ENCODE results near the gene KRTAP19-1.

The KRTAP19-1 gene

DNA sequence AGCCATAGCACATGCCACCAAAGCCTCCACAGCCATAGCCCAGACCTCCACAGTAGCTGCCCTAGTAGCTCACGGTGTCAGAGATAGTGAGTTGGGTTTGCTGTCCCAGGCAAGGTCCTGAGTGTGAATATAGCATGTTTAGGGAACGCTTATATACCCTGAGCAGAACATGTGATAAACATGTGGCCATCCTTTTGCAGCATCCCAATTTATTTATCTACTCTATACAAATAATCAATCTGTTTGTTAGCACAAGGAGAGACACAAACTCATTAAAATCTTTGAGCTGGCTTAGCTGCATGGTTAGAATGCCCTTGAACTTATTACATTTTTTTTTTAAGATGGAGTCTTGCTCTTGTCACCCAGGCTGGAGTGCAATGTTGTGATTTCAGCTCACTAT, 7.2 kb upstream of the KRTAP19-1 start, which contains the start of gene KRTAP19-2:
KRTAP19-2 (minus strand) TSS at position 101 of the 400 bp plus-strand sequence; CDS start at position 13, 88 bp downstream.
- no peak for DNase-seq (ENCODE audit: low read depth)
- in situ Hi-C loops (cut with HindIII; ENCODE audit: low sequenced_read_pairs), result no loop called here
- H3K4me3 ChIP-seq (ENCODE audit: low read depth, low read length), result no peak within 1 kb of the TSS
- TF ChIP-seq, protein P1, sequence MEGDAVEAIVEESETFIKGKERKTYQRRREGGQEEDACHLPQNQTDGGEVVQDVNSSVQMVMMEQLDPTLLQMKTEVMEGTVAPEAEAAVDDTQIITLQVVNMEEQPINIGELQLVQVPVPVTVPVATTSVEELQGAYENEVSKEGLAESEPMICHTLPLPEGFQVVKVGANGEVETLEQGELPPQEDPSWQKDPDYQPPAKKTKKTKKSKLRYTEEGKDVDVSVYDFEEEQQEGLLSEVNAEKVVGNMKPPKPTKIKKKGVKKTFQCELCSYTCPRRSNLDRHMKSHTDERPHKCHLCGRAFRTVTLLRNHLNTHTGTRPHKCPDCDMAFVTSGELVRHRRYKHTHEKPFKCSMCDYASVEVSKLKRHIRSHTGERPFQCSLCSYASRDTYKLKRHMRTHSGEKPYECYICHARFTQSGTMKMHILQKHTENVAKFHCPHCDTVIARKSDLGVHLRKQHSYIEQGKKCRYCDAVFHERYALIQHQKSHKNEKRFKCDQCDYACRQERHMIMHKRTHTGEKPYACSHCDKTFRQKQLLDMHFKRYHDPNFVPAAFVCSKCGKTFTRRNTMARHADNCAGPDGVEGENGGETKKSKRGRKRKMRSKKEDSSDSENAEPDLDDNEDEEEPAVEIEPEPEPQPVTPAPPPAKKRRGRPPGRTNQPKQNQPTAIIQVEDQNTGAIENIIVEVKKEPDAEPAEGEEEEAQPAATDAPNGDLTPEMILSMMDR (IDR thresholded peaks at IDR 0.05; ENCODE audit: low read depth, low read length, missing control alignments), result no peak

DNA sequence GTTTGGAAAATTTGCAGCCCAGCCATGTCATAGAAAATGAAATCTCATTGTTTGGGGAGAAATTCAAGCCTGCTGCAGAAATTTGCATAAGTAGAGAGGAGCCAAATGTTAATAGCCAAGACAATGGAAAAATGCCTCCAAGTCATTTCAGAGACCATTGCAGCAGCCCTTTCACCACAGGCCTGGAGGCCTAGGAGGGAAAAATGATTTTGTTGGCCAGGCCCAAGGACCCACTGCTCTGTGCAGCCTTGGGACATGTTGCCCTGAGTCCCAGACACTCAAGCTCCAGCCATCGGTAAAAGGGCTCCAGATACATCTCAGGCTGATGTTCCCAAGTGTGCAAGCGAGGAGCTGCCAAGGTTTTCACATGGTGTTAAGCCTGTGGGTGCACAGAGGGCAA, 6.0 kb upstream of the KRTAP19-1 start:
- in situ Hi-C loops (cut with HindIII; ENCODE audit: low sequenced_read_pairs), result no loop called here
- TF ChIP-seq, protein P1 (IDR thresholded peaks at IDR 0.05; ENCODE audit: low read depth, low read length, missing control alignments), result no peak
- DNase-seq (ENCODE audit: low read depth), result no peak
- H3K4me3 ChIP-seq (ENCODE audit: low read depth, low read length), result no peak overlapping the region

DNA sequence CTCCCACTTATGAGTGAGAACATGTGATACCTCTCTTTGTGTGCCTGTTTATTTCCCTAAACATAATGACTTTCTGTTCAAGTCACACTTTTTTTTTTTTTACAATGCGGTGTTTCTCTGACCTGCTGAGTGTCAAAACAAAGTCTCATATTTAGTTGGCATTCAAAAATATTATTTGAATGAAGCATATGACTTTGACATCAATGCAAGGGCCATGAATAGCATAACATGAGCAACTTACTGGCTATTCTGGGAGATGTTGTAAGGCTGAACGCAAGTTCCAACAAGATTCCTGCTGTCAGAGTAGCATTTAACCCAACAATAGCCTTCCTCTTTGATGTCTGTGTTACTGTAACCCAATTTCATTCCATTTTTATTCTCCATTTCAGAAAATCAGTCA, 2.0 kb upstream of the KRTAP19-1 start:
- TF ChIP-seq, protein P1 (IDR thresholded peaks at IDR 0.05; ENCODE audit: low read depth, low read length, missing control alignments), result no peak

DNA sequence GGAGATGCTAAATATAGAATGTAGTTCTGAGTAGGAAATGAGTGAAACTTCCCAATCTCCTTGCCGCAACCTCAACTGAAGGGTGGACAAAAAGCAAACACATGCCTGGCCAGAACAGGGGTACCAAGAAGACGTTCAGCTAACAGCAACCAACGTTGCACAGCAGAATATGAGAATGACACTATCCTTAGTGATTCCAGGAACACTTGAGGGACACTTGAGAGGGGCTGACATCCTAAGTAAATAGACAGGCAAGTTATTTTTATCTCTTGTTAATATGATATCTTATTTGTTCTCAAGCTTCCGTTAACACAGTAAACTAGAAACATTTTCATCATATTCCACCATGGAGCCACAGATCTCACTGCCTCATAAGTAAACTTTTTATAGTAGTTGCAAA, 908 bp downstream of the KRTAP19-1 start:
- TF ChIP-seq, protein P1 (IDR thresholded peaks at IDR 0.05; ENCODE audit: low read depth, low read length, missing control alignments), result no peak
- no peak for DNase-seq (ENCODE audit: low read depth)
- in situ Hi-C loops (cut with HindIII; ENCODE audit: low sequenced_read_pairs), result no loop called here
- no peak overlapping the region for H3K4me3 ChIP-seq (ENCODE audit: low read depth, low read length)

More for the DNA sequence above, 2.0 kb upstream of the KRTAP19-1 start:
- DNase-seq (ENCODE audit: low read depth), result no peak
- in situ Hi-C loops (cut with HindIII; ENCODE audit: low sequenced_read_pairs), result no loop called here
- H3K4me3 ChIP-seq (ENCODE audit: low read depth, low read length), result no peak overlapping the region

DNA sequence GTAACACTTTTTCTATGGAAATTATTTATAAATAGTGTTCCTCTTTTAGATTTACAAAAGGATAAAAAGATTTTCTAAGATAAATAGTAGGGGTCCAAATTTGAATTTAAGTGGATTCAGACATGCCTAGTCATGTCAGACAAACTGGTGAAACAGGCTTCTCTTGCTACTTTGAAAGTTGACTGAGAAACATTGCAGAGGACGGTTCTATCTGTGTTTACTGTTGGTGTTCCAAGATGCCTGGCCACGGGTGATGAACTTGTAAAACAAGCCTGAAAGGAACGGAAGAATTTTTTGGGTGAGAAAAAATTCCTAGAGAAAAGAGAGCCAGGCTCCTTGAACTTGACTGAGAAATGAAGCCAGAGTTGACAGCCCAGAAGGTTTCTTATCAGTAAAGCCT, 2.2 kb downstream of the KRTAP19-1 start:
- in situ Hi-C loops (cut with HindIII; ENCODE audit: low sequenced_read_pairs), result no loop called here
- H3K4me3 ChIP-seq (ENCODE audit: low read depth, low read length), result no peak overlapping the region
- TF ChIP-seq, protein P1 (IDR thresholded peaks at IDR 0.05; ENCODE audit: low read depth, low read length, missing control alignments), result no peak
- no peak for DNase-seq (ENCODE audit: low read depth)

DNA sequence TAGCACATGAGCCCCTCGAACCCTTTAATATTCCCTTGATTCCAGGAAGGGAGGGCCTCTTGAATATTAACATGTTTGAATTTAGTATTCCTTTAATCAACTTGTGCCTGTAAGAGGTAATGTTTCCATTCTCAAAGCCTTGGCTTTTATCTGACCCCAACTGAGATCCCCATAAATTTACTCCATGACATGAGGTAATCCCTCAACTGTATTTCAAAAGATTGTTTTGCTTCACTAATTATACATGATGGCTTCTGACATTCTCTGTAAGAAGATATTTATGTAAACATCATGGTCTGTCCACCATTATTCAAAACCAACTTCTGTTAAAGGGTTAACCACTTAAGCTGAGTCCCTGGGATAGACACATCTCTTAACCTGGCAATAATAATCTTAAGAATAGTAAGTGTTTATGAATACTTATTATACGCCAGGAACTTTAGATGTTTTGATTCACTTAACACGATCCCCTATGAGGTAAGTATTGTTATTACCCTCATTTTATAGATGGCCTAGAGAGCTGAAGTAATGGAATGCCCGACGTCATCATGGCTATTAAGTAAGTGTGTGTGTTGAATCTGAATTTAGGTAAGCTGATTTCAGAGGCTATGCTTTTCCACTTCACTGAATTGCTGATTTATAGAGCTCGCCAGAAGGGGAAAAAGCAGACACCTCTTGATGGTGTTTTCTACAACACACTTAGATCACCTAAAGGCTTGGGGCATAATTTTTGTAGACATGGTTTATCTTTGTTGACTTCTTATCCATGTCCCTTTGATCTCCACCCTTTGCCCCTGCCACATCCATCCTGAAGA, 11.1 kb downstream of the KRTAP19-1 start:
- H3K4me3 ChIP-seq (ENCODE audit: low read depth, low read length), result no peak overlapping the region
- TF ChIP-seq, protein P1 (IDR thresholded peaks at IDR 0.05; ENCODE audit: low read depth, low read length, missing control alignments), result no peak
- in situ Hi-C loops (cut with HindIII; ENCODE audit: low sequenced_read_pairs), result no loop called here
- no peak for DNase-seq (ENCODE audit: low read depth)
